GM12878 (cell line): Measurements from ENCODE around the gene EHHADH.
A peak's percentile ranks its signal among the peaks of the same experiment; 100 is the strongest.

Experiments
- CTCF ChIP-seq, 3 experiments: IDR thresholded peaks in 2 of 3; conservative IDR thresholded peaks in 1 of 3; 2 replicates each; pipeline ENCODE4 v1.5.1; 2011; ENCODE audit warnings: low read depth in 3 of 3, low read length in 3 of 3, mild to moderate bottlenecking in 3 of 3, control low read depth in 2 of 3, moderate library complexity in 2 of 3, inconsistent platforms in 1 of 3, mixed read lengths in 1 of 3; ENCODE audit not compliant: control insufficient read depth in 2 of 3, insufficient read depth in 1 of 3; ENCODE audit errors: extremely low read depth in 1 of 3
- POLR2AphosphoS2 ChIP-seq: IDR thresholded peaks from 2 replicates; pipeline ENCODE4 v1.6.1; 2011; ENCODE audit warnings: low read depth, mild to moderate bottlenecking, low read length, improper control_type of control experiment, moderate library complexity
- USF2 ChIP-seq: IDR thresholded peaks from 2 replicates; pipeline ENCODE4 v1.6.1; 2011; ENCODE audit warnings: low read depth, low read length, improper control_type of control experiment, borderline replicate concordance

DNA sequence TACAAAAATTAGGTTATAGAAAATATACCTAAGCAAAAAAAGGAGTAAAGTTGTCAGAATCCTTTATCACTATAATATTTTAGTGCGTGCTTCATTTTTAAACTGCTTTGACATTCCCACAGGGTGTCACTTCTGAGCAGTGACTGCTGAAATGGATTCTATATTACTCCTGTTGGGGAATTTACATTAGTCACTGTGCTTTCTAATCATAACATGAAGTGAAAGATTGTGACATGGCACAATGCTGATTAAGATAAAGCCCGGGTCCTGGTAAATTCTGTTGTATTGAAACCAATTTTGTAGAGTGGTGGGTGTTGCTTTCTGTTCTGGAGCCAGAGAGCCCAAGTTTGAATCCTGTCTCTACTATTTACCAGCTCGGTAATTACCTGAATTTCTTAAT lies 36.4 kb upstream of the EHHADH start:
- TF ChIP-seq USF2 (no peak), POLR2AphosphoS2 (no peak), CTCF (IDR thresholded peaks at IDR 0.05 in 2 of 3, conservative IDR thresholded peaks at IDR 0.05 in 1 of 3; ENCODE audit: control insufficient read depth in 2 of 3, extremely low read depth in 1 of 3, insufficient read depth in 1 of 3, low read depth in 3 of 3, low read length in 3 of 3) (peak in 1 of 3 experiments; percentile 49; a peak in 2 of 6 replicates)
